Measurements from ENCODE around the gene ICE2. TPM values are rescaled to one million over a fixed set of nuclear protein-coding genes. Genes with fewer than 3 reads are reported as not detected.

Gene ICE2
- total RNA-seq, 1 experiment from 2014 or later: 76.5 TPM

- Histone ChIP-seq H3K27me3 (replicated peaks; ENCODE audit: insufficient read depth, low read depth, low read length, poor library complexity) (no peaks in the 10 kb centered on the region), H3K4me3 (ENCODE audit: low read depth, low read length, poor library complexity, severe bottlenecking) (no peak overlapping the region), H3K4me1 (ENCODE audit: insufficient read depth, low read length, poor library complexity, severe bottlenecking) (peaks cover 30% of the 10 kb centered on the region), H3K36me3 (ENCODE audit: insufficient read depth, low read length, poor library complexity, severe bottlenecking) (peaks cover 9% of the 10 kb centered on the region), H3K9me3 (ENCODE audit: low read depth, low read length, poor library complexity, severe bottlenecking) (no peaks in the 10 kb centered on the region), H3K27ac (ENCODE audit: low read depth, low read length, poor library complexity, severe bottlenecking) (peak overlapping the region; percentile 94)
- no peak for DNase-seq (ENCODE audit: low spot score)
- intact Hi-C loops (cut with micrococcal nuclease; ENCODE audit: unreplicated experiment): no loop called here
- no TSS peak for BruUV-seq (replicated peaks)
- TF ChIP-seq EZH2 (IDR thresholded peaks at IDR 0.05; ENCODE audit: borderline replicate concordance, low read depth, low read length, poor library complexity, severe bottlenecking) (no peak), CTCF (conservative IDR thresholded peaks at IDR 0.05; ENCODE audit: low read depth, low read length) (no peak)
- POLR2A ChIA-PET (ENCODE audit: low non-redundant PET): no interaction called here
- CTCF ChIA-PET: no interaction called here
Observed at GRCh38 chr15:60399931-60400330, 79.0 kb downstream of the ICE2 start.

- CTCF ChIA-PET: no interaction called here
- intact Hi-C loops (cut with micrococcal nuclease; ENCODE audit: unreplicated experiment): no loop called here
- H3K27me3 ChIP-seq (replicated peaks; ENCODE audit: insufficient read depth, low read depth, low read length, poor library complexity): no peaks in the 10 kb centered on the region
- H3K4me1 ChIP-seq (ENCODE audit: insufficient read depth, low read length, poor library complexity, severe bottlenecking): peaks cover 35% of the 10 kb centered on the region
- no peaks in the 10 kb centered on the region for H3K9me3 ChIP-seq (ENCODE audit: low read depth, low read length, poor library complexity, severe bottlenecking)
- POLR2A ChIA-PET (ENCODE audit: low non-redundant PET): no interaction called here
- H3K4me3 ChIP-seq (ENCODE audit: low read depth, low read length, poor library complexity, severe bottlenecking): no peak overlapping the region
- DNase-seq (ENCODE audit: low spot score): no peak
- peak overlapping the region; percentile 94 for H3K27ac ChIP-seq (ENCODE audit: low read depth, low read length, poor library complexity, severe bottlenecking)
- peaks cover 14% of the 10 kb centered on the region for H3K36me3 ChIP-seq (ENCODE audit: insufficient read depth, low read length, poor library complexity, severe bottlenecking)
- TF ChIP-seq EZH2 (IDR thresholded peaks at IDR 0.05; ENCODE audit: borderline replicate concordance, low read depth, low read length, poor library complexity, severe bottlenecking) (no peak), CTCF (conservative IDR thresholded peaks at IDR 0.05; ENCODE audit: low read depth, low read length) (no peak)
- BruUV-seq (replicated peaks): no TSS peak
Observed at GRCh38 chr15:60399246-60399915, 79.6 kb downstream of the ICE2 start.

GRCh38 chr15:60397772-60398445 is 81.0 kb downstream of the ICE2 start, which contains the start of gene ANXA2:
ANXA2 (minus strand) TSS chr15:60397986; CDS start chr15:60386075, 11,911 bp downstream.
- BruUV-seq (replicated peaks): no TSS peak
- no peaks in the 10 kb centered on the region for H3K27me3 ChIP-seq (replicated peaks; ENCODE audit: insufficient read depth, low read depth, low read length, poor library complexity)
- TF ChIP-seq CTCF (conservative IDR thresholded peaks at IDR 0.05; ENCODE audit: low read depth, low read length) (no peak), EZH2 (IDR thresholded peaks at IDR 0.05; ENCODE audit: borderline replicate concordance, low read depth, low read length, poor library complexity, severe bottlenecking) (no peak)
- intact Hi-C loops (cut with micrococcal nuclease; ENCODE audit: unreplicated experiment): loop anchor here (2.0 kb wide), 1 partner anchor 27 kb away; no protein-coding TSS in a partner anchor
- POLR2A ChIA-PET (ENCODE audit: low non-redundant PET): no interaction called here
- no peaks in the 10 kb centered on the region for H3K9me3 ChIP-seq (ENCODE audit: low read depth, low read length, poor library complexity, severe bottlenecking)
- peak within 1 kb of the TSS; percentile 89 for H3K4me3 ChIP-seq (ENCODE audit: low read depth, low read length, poor library complexity, severe bottlenecking)
- H3K27ac ChIP-seq (ENCODE audit: low read depth, low read length, poor library complexity, severe bottlenecking): peak within 1 kb of the TSS; percentile 94
- peaks cover 50% of the 10 kb centered on the region for H3K4me1 ChIP-seq (ENCODE audit: insufficient read depth, low read length, poor library complexity, severe bottlenecking)
- H3K36me3 ChIP-seq (ENCODE audit: insufficient read depth, low read length, poor library complexity, severe bottlenecking): peaks cover 20% of the 10 kb centered on the region
- DNase-seq (ENCODE audit: low spot score): peak; percentile 88
- CTCF ChIA-PET: interaction anchor here (1.0 kb wide), 1 partner anchor 39 kb away, joined by 3 read pairs; no protein-coding TSS in a partner anchor
